HepG2 (cell line): Measurements from ENCODE around the gene GTF2H1. TPM values are rescaled to one million over a fixed set of nuclear protein-coding genes. Genes with fewer than 3 reads are reported as not detected.

ENCODE experiments used
- AHDC1 ChIP-seq: sonication (generic); formaldehyde crosslinking; IDR thresholded peaks from 2 replicates; pipeline ENCODE4 v1.5.1; 2020; ENCODE audit warnings: mild to moderate bottlenecking, missing genetic modification reagents, borderline replicate concordance
- FOXJ3 ChIP-seq: sonication (generic); formaldehyde crosslinking; IDR thresholded peaks from 2 replicates; pipeline ENCODE4 v1.4.0; 2020; ENCODE audit warnings: missing genetic modification reagents, mild to moderate bottlenecking, borderline replicate concordance
- MXD3 ChIP-seq: IDR thresholded peaks from 2 replicates; pipeline ENCODE4 v1.6.1; 2016; ENCODE audit warnings: mild to moderate bottlenecking, missing biosample characterization, missing genetic modification reagents
- NR2F6 ChIP-seq, 2 experiments: IDR thresholded peaks; 2 replicates each; pipeline ENCODE4 v1.6.1; 2016; ENCODE audit warnings: antibody characterized with exemption in 1 of 2, mild to moderate bottlenecking in 1 of 2
- REPIN1 ChIP-seq: sonication (generic); formaldehyde crosslinking; IDR thresholded peaks from 2 replicates; pipeline ENCODE4 v1.8.0; 2022; ENCODE audit warnings: missing genetic modification reagents, low read depth, mild to moderate bottlenecking, borderline replicate concordance
- SATB2 ChIP-seq: sonication (generic); formaldehyde crosslinking; IDR thresholded peaks from 2 replicates; pipeline ENCODE4 v1.5.0; 2020; ENCODE audit warnings: missing genetic modification reagents
- ZBTB3 ChIP-seq: sonication (generic); formaldehyde crosslinking; IDR thresholded peaks from 2 replicates; pipeline ENCODE4 v1.4.0; 2020; ENCODE audit warnings: low read depth, mild to moderate bottlenecking, moderate library complexity, missing genetic modification reagents, borderline replicate concordance
- ZNF430 ChIP-seq: sonication (generic); formaldehyde crosslinking; IDR thresholded peaks from 2 replicates; pipeline ENCODE4 v1.9.0; 2021; ENCODE audit warnings: mild to moderate bottlenecking, missing genetic modification reagents
- ZNF704 ChIP-seq: sonication (generic); formaldehyde crosslinking; IDR thresholded peaks from 2 replicates; pipeline ENCODE4 v1.8.1; 2023; ENCODE audit warnings: mild to moderate bottlenecking, inconsistent platforms, moderate library complexity, missing genetic modification reagents, borderline replicate concordance
- ZNF878 ChIP-seq: sonication (generic); formaldehyde crosslinking; IDR thresholded peaks from 2 replicates; pipeline ENCODE4 v1.8.1; 2023; ENCODE audit warnings: mild to moderate bottlenecking, missing genetic modification reagents, moderate library complexity
- polyA plus RNA-seq, 8 experiments: library from polyadenylated mRNA; depleted of rRNA in 3 of 8; stranded (reverse) in 7 of 8; unstranded in 1 of 8; fragments of >200 nt; fragmentation: Illumina TruSeq in 4 of 8; extraction: Trizol in 4 of 8; gene quantifications; 2 replicates each; pipeline versions ENCODE4 v1.2.1 to v1.2.3, GENCODE V29; 2011 to 2016; ENCODE audit warnings: low read depth in 4 of 8, missing spikeins in 1 of 8, mixed read lengths in 1 of 8; ENCODE audit not compliant: insufficient read depth in 1 of 8
- total RNA-seq, 5 experiments: library from RNA; depleted of rRNA; stranded (reverse); fragments of >200 nt; fragmentation: Illumina TruSeq; extraction: Trizol; gene quantifications; 2 replicates each; pipeline ENCODE4 v1.2.3, GENCODE V29; 2016; ENCODE audit warnings: low read depth in 1 of 5
- TF ChIP-seq, protein P1 (sequence below): sonication (generic); formaldehyde crosslinking; IDR thresholded peaks from 2 replicates; pipeline ENCODE4 v1.4.0; 2020; ENCODE audit warnings: mild to moderate bottlenecking, missing genetic modification reagents

The GTF2H1 gene
- total and polyA plus RNA-seq, 2 of the 13 experiments (the other 11 are each of a cell fraction or from before 2014, with no cell fraction given), result 15.7 to 51.4 TPM

DNA sequence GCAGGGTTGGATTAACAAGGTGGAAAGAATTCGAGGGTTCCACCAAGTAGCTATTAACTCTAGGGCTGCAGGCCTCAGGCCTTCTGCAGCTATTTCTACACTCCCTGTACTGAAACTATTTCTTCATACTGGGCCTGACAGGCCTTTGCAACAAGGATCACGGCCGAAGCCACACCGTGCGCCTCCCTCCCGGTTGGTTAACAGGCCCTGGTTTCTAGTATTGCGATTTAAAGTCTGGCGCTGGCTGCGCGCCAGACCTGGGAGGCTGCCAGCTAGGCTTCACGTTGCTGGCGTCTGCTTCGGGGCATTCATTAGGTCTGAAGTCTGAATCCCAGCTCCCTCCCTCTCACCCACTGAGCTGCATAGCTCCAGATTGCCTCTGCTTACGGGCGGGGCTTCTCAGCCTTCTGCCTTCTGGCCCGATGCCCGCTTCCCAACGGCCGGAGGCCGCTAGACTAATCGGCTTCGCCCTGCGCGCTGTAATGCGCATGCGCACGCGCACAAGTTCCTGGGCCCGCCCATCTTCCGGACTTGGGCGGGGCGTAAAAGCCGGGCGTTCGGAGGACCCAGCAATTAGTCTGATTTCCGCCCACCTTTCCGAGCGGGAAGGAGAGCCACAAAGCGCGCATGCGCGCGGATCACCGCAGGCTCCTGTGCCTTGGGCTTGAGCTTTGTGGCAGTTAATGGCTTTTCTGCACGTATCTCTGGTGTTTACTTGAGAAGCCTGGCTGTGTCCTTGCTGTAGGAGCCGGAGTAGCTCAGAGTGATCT lies 73.6 kb downstream of the GTF2H1 start (continued):
- TF ChIP-seq NR2F6 (IDR thresholded peaks at IDR 0.05) (no peak), NR2F6 (CRISPR knock-in tag; IDR thresholded peaks at IDR 0.05) (peak; percentile 3; the same call in 1 of the 2 replicates), ZNF878 (CRISPR knock-in tag) (no peak; the same call in 1 of the 2 replicates), ZNF430 (CRISPR knock-in tag) (peak; percentile 81; the same call in 1 of the 2 replicates), FOXJ3 (CRISPR knock-in tag) (no peak; the same call in 1 of the 2 replicates), ZBTB3 (CRISPR knock-in tag) (peak; percentile 84; the same call in 1 of the 2 replicates), AHDC1 (CRISPR knock-in tag) (peak; percentile 39; the same call in 1 of the 2 replicates), SATB2 (CRISPR knock-in tag) (0 out of 2 replicates have a peak, but pooled peaks have one; percentile 60), MXD3 (CRISPR knock-in tag) (peak; percentile 51; the same call in 1 of the 2 replicates), ZNF704 (peak; percentile 88; the same call in 1 of the 2 replicates), REPIN1 (CRISPR knock-in tag) (peak; percentile 87; the same call in 1 of the 2 replicates)
- TF ChIP-seq, protein P1, sequence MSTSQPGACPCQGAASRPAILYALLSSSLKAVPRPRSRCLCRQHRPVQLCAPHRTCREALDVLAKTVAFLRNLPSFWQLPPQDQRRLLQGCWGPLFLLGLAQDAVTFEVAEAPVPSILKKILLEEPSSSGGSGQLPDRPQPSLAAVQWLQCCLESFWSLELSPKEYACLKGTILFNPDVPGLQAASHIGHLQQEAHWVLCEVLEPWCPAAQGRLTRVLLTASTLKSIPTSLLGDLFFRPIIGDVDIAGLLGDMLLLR (CRISPR knock-in tag), result peak; percentile 66; the same call in 1 of the 2 replicates
